ENCODE results near the gene INTS6.

INTS6 gene

GRCh38 chr13:51397262-51397941, 55.4 kb downstream of the INTS6 start:
- DNase-seq = no peak

- no peak for DNase-seq
Observed at GRCh38 chr13:51396352-51396751, 56.5 kb downstream of the INTS6 start.

GRCh38 chr13:51394724-51395123, 58.1 kb downstream of the INTS6 start:
- DNase-seq = no peak

- DNase-seq = no peak
Observed at GRCh38 chr13:51385114-51385513, 67.7 kb downstream of the INTS6 start.

GRCh38 chr13:51380269-51380668, 72.6 kb downstream of the INTS6 start:
- DNase-seq = no peak

- DNase-seq = no peak
Observed at GRCh38 chr13:51373451-51373850, 79.4 kb downstream of the INTS6 start.

DNA sequence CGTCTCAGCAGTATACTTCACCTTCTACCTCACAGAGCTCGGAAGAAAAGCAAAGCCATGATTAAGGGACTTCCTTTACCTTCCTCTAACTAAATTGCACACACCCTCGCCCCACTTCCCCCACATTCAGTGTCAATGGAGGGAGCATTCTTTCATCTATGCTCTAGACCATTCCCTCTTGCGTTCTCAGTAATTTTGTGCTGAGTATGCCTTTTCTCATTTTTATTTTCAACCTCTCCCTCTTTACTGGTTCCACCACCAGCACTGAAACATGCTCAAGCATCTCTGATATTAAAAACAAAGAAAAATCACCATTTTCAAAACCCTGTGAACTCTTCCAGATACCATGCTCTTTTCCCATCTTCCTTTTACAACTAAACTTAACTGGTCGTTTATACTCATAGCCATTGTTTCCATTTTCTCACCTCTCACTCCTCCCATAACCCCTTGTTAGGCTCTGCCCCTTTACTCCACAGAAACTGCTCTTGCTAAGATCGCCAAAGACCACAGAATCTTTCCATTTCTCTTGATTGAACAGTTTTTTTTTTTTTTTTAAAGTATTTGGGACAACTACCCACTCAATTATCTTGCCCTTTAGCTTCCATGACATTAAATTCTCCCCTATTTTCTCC, 81.0 kb downstream of the INTS6 start:
- no peak for DNase-seq

- no peak for DNase-seq
Observed at GRCh38 chr13:51370811-51371210, 82.0 kb downstream of the INTS6 start.

- no peak for DNase-seq
Observed at GRCh38 chr13:51370116-51370515, 82.7 kb downstream of the INTS6 start.

DNA sequence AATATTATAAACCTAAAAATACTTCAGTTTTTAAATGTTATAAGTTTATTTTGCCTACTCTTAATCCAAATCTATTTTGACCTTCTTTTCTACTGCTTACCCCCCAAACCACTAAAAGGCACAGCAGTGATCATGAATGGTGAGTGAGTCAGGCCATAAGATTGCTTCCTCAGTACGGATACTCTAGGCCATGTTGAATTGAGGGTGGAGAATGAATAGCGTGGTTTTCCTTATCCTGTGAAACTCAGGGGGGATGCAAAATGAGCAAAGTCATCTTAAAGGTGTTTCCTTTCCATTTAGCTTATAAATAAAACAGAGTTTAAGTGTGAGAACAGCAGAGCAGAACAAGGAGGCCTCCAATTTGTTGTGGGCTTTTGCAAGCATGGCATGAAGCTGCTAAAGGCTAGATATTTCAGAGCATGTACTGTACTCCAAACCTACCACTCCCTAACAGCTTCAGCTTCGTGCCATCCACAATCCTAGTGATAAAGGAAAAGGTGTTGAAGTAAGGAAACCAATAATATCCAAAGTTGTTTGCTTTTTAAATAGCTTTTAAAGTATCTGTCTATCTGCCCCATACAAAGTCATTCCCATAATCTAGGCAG, 88.3 kb downstream of the INTS6 start:
- DNase-seq = no peak

GRCh38 chr13:51363625-51364024, 89.2 kb downstream of the INTS6 start:
- DNase-seq = no peak

DNA sequence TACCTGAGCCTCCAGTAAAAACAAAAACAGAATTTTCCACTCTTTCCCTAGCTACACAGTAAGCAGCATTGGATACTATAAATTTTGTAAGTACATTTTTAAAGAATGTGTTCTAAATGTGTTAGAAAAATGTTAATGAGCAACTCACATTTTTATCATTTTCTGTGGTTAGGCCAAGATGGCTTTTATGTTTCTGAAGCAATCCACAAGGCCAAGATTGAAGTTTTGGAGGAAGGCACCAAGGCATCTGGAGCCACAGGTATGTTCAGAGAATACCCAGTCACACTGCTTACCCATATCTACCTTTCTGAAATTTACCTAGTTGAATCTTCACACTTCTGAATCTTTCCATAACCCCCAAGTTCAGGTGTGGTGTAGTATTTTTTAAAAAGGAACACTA, 91.7 kb downstream of the INTS6 start:
- no peak for DNase-seq

GRCh38 chr13:51360489-51360888, 92.3 kb downstream of the INTS6 start:
- no peak for DNase-seq

- DNase-seq = no peak
Observed at GRCh38 chr13:51359352-51359751, 93.5 kb downstream of the INTS6 start.

DNA sequence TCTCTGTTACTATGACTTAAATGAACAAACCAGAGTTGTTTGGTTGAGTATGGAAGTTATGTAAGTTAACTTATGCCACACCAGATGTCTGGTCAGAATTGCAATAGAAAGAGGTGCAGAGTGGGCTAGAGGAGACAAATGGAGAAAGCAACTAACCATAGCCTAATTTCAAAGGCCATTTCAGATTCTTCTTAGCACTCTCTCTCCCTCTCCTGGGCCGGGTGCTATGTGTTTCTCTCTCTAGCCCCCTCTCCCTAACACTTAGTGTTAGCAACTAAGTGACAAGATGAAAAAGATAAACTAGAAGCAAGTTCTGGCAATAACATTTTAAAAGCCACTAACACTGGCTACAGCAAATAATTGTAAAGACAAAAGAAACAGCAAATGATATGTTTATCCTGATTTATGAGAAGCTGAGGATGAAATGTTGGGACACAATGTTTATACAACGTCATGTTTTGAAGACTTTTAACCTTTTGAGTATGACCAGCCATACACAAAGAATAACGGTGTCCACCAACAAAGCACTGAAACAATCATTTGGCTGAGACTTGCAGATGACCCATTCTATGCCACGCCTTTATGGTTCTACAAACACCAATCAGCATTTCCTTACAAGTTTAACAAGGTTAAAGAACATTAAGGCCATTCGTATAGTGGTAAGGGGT, 94.8 kb downstream of the INTS6 start:
- no peak for DNase-seq

- no peak for DNase-seq
Observed at GRCh38 chr13:51355217-51355616, 97.6 kb downstream of the INTS6 start.

- DNase-seq = no peak
Observed at GRCh38 chr13:51349016-51349415, 103.8 kb downstream of the INTS6 start.

GRCh38 chr13:51348069-51348967, 104.5 kb downstream of the INTS6 start:
- no peak for DNase-seq

- DNase-seq = no peak
Observed at GRCh38 chr13:51347099-51347498, 105.7 kb downstream of the INTS6 start.

DNA sequence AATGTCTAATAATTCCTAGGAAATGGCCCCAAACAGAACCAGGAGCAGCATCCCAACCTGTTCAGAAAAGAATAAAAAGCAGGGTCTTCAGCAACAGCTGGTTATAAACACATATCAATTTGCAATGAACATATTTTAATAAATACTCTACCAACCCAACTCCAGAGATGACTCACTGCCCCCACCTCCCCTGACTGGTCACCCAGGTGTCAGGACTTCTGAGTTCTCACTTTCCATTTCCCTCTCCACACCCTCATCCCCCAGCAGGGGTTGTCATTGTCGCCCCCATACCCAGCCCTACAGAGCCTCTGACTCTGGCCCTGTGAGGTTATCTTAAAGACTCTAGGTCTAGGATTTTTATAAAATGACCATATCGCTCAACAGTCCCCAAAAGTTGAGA, 106.4 kb downstream of the INTS6 start:
- no peak for DNase-seq

GRCh38 chr13:51343475-51343874, 109.4 kb downstream of the INTS6 start:
- no peak for DNase-seq

DNA sequence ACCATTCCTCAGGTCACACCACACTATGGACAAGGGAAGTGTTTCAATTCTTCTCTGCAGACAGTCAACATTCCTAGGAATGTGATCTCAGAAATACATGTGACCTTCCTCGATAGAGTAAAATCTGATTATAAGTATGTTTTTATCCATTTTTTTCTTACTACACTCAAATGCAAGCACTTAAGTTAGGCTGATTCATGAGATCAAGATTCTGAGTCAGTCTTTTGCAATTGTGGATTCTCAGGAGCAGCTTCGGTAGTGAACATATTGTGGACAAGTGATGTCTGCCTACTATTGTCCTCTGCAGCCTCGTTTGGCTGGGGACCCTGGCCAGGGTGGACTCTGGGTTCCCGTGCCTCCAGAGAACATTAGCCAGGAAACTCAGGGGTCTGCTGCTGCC, 110.1 kb downstream of the INTS6 start:
- no peak for DNase-seq

- DNase-seq = no peak
Observed at GRCh38 chr13:51341791-51342190, 111.0 kb downstream of the INTS6 start.

All from activated naive CD4-positive, alpha-beta T cell (primary cell).